Measurements from ENCODE around the gene GRHL1.

The GRHL1 gene

DNA sequence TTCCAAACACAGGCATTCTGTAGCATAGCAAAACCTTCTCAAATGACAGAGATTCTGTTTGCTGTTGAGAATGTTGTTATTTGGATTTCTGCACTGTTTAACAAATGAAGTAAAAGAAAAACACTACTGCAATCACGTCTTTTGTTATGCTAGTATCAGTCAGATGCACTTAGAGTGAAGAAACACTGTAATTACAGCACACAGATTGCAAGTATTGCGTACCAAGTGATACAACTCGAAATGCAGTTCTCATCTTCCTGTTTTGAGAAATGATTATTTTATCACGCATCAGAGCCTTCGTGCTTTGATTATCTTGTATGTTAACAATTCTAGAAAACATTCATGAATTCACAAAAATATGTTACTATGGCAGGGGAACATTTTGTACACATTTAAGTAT lies 50.1 kb downstream of the GRHL1 start:
- in situ Hi-C loops (cut with MboI; ENCODE audit: low pct_unique_long_range_greater_than_20kb, low sequenced_read_pairs, unreplicated experiment): no loop called here
- TF ChIP-seq, protein P1, sequence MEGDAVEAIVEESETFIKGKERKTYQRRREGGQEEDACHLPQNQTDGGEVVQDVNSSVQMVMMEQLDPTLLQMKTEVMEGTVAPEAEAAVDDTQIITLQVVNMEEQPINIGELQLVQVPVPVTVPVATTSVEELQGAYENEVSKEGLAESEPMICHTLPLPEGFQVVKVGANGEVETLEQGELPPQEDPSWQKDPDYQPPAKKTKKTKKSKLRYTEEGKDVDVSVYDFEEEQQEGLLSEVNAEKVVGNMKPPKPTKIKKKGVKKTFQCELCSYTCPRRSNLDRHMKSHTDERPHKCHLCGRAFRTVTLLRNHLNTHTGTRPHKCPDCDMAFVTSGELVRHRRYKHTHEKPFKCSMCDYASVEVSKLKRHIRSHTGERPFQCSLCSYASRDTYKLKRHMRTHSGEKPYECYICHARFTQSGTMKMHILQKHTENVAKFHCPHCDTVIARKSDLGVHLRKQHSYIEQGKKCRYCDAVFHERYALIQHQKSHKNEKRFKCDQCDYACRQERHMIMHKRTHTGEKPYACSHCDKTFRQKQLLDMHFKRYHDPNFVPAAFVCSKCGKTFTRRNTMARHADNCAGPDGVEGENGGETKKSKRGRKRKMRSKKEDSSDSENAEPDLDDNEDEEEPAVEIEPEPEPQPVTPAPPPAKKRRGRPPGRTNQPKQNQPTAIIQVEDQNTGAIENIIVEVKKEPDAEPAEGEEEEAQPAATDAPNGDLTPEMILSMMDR (IDR thresholded peaks at IDR 0.05; ENCODE audit: extremely low read depth, insufficient read depth, missing control alignments): no peak
- no peak for DNase-seq (ENCODE audit: low spot score)

GRCh38 chr2:10002109-10002508 lies 50.6 kb downstream of the GRHL1 start:
- TF ChIP-seq, protein P1 (IDR thresholded peaks at IDR 0.05; ENCODE audit: extremely low read depth, insufficient read depth, missing control alignments): no peak
- DNase-seq (ENCODE audit: low spot score): no peak
- in situ Hi-C loops (cut with MboI; ENCODE audit: low pct_unique_long_range_greater_than_20kb, low sequenced_read_pairs, unreplicated experiment): no loop called here

- in situ Hi-C loops (cut with MboI; ENCODE audit: low pct_unique_long_range_greater_than_20kb, low sequenced_read_pairs, unreplicated experiment): no loop called here
- no peak for DNase-seq (ENCODE audit: low spot score)
- TF ChIP-seq, protein P1 (IDR thresholded peaks at IDR 0.05; ENCODE audit: extremely low read depth, insufficient read depth, missing control alignments): no peak
Observed at GRCh38 chr2:10002681-10003080, 51.2 kb downstream of the GRHL1 start.

- in situ Hi-C loops (cut with MboI; ENCODE audit: low pct_unique_long_range_greater_than_20kb, low sequenced_read_pairs, unreplicated experiment): no loop called here
- DNase-seq (ENCODE audit: low spot score): no peak
- TF ChIP-seq, protein P1 (IDR thresholded peaks at IDR 0.05; ENCODE audit: extremely low read depth, insufficient read depth, missing control alignments): no peak
Observed at GRCh38 chr2:10003206-10004125, 52.0 kb downstream of the GRHL1 start.

DNA sequence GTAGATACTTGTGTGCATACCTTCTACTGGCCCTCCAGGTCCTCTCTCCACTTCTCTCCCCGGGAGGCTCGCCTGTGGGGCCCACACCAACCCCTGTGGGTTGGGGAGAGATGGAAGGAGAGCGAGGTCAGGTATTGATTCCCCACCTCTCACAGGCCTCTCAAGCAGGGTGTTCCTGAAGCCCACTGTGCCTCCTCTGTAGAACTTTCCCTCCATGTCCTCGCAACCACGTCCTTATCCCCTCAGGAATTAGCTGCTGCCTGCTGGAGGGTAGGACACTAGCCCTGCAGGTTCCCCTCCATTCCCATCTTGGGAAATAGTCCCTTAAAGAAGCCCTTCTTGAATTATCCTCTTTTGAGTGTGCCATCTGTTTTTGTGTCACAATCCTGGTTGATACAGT lies 52.9 kb downstream of the GRHL1 start:
- no peak for DNase-seq (ENCODE audit: low spot score)
- TF ChIP-seq, protein P1 (IDR thresholded peaks at IDR 0.05; ENCODE audit: extremely low read depth, insufficient read depth, missing control alignments): no peak
- in situ Hi-C loops (cut with MboI; ENCODE audit: low pct_unique_long_range_greater_than_20kb, low sequenced_read_pairs, unreplicated experiment): no loop called here

- no peak for DNase-seq (ENCODE audit: low spot score)
- TF ChIP-seq, protein P1 (IDR thresholded peaks at IDR 0.05; ENCODE audit: extremely low read depth, insufficient read depth, missing control alignments): no peak
- in situ Hi-C loops (cut with MboI; ENCODE audit: low pct_unique_long_range_greater_than_20kb, low sequenced_read_pairs, unreplicated experiment): no loop called here
Observed at GRCh38 chr2:10004836-10005235, 53.3 kb downstream of the GRHL1 start.

Data from GM13977 (cell line).